Ascending aorta (tissue), 2 donors: ENCODE measurements around the gene COL1A2. TPM values are rescaled to one million over a fixed set of nuclear protein-coding genes. Genes with fewer than 3 reads are reported as not detected.

Source experiments
- DNase-seq, 2 donors: peaks; one replicate each; pipeline ENCODE4 v3.0.0-alpha.2; 2019; ENCODE audit warnings: low spot score in 2 of 2
- H3K27ac ChIP-seq, 2 donors: fragments of 200-600 bp; sonication (generic); one replicate each; pipeline ENCODE4 v1.5.1; 2016 to 2017; ENCODE audit warnings: mild to moderate bottlenecking in 1 of 2
- H3K27me3 ChIP-seq: fragments of 200-600 bp; sonication (generic); one replicate; pipeline ENCODE4 v1.5.1; 2017
- H3K36me3 ChIP-seq, 2 donors: fragments of 200-600 bp; sonication (generic); one replicate each; pipeline ENCODE4 v1.5.1; 2016
- H3K4me1 ChIP-seq, 2 donors: fragments of 200-600 bp; sonication (generic); one replicate each; pipeline ENCODE4 v1.5.1; 2016 to 2017; ENCODE audit warnings: mild to moderate bottlenecking in 1 of 2
- H3K4me3 ChIP-seq, 2 donors: fragments of 200-600 bp; sonication (generic); one replicate each; pipeline ENCODE4 v1.5.1; 2016 to 2017; ENCODE audit warnings: mild to moderate bottlenecking in 1 of 2
- H3K9me3 ChIP-seq, 2 donors: fragments of 200-600 bp; sonication (generic); one replicate each; pipeline ENCODE4 v1.5.1; 2016
- CTCF ChIP-seq, 3 experiments: fragments of 200-600 bp in 2 of 3; fragments of 450-650 bp in 1 of 3; sonication (generic) in 2 of 3; IDR thresholded peaks; one replicate each; pipeline ENCODE4 v1.5.1; 2016 to 2019; ENCODE audit warnings: antibody characterized with exemption in 3 of 3, mild to moderate bottlenecking in 1 of 3, moderate library complexity in 1 of 3
- intact Hi-C: fragments of 100-400 bp; cut with DNase I; formaldehyde crosslinking; loops from one replicate; pipeline ENCODE4 v1.15.1; 2023
- total RNA-seq: library from RNA; depleted of rRNA; stranded (reverse); fragments of >200 nt; gene quantifications from one replicate; pipeline ENCODE4 v1.1.0, GENCODE V29; 2016

COL1A2 gene
- total RNA-seq, 1 donor from 2014 or later: 692 TPM

GRCh38 chr7:94395141-94396036, 694 bp downstream of the COL1A2 start:
- H3K4me3 ChIP-seq: peak overlapping the region; percentile 74 to 80
- H3K4me1 ChIP-seq: peaks cover 3 to 40% of the 10 kb centered on the region in 2 donors
- intact Hi-C loops: loop anchor here (2.0 to 10.0 kb wide), 4 partner anchors 37 to 391 kb away; partner anchors contain the start of gene BET1
- H3K27me3 ChIP-seq: no peaks in the 10 kb centered on the region
- H3K27ac ChIP-seq: peak overlapping the region; percentile 91 to 97
- peak; percentile 81 to 86 (median 84) for TF ChIP-seq CTCF (IDR thresholded peaks at IDR 0.05)
- peak in 1 of 2 donors; percentile 78 for DNase-seq
- no peaks in the 10 kb centered on the region for H3K9me3 ChIP-seq
- peaks cover 17 to 25% of the 10 kb centered on the region in 2 donors for H3K36me3 ChIP-seq

- intact Hi-C loops: loop anchor here (5.0 to 10.0 kb wide), 3 partner anchors 36 to 391 kb away; partner anchors contain the start of gene BET1
- Histone ChIP-seq H3K36me3 (peaks cover 24 to 31% of the 10 kb centered on the region in 2 donors), H3K4me3 (peak overlapping the region; percentile 74 to 80), H3K27ac (peak overlapping the region; percentile 91 to 97), H3K27me3 (no peaks in the 10 kb centered on the region), H3K9me3 (no peaks in the 10 kb centered on the region), H3K4me1 (peaks cover 3 to 46% of the 10 kb centered on the region in 2 donors)
- TF ChIP-seq CTCF (IDR thresholded peaks at IDR 0.05): no peak
- DNase-seq: no peak
These were observed 1.3 kb downstream of the COL1A2 start for GRCh38 chr7:94396037-94396431.

GRCh38 chr7:94396596-94396995, 1.9 kb downstream of the COL1A2 start:
- H3K27me3 ChIP-seq: no peaks in the 10 kb centered on the region
- H3K36me3 ChIP-seq: peaks cover 29 to 37% of the 10 kb centered on the region in 2 donors
- no peak for TF ChIP-seq CTCF (IDR thresholded peaks at IDR 0.05)
- peak overlapping the region; percentile 91 to 97 for H3K27ac ChIP-seq
- no peaks in the 10 kb centered on the region for H3K9me3 ChIP-seq
- DNase-seq: no peak
- H3K4me3 ChIP-seq: peak overlapping the region; percentile 74 to 80
- H3K4me1 ChIP-seq: peaks cover 3 to 51% of the 10 kb centered on the region in 2 donors
- intact Hi-C loops: loop anchor here (5.0 to 10.0 kb wide), 3 partner anchors 36 to 392 kb away; partner anchors contain the start of gene BET1

GRCh38 chr7:94397722-94398121, 3.0 kb downstream of the COL1A2 start:
- H3K4me1 ChIP-seq: peaks cover 3 to 57% of the 10 kb centered on the region in 2 donors
- DNase-seq: no peak
- peak overlapping the region in 1 of 2 donors; percentile 21 for H3K27ac ChIP-seq
- H3K27me3 ChIP-seq: no peaks in the 10 kb centered on the region
- TF ChIP-seq CTCF (IDR thresholded peaks at IDR 0.05): no peak
- H3K9me3 ChIP-seq: no peaks in the 10 kb centered on the region
- H3K36me3 ChIP-seq: peaks cover 32 to 48% of the 10 kb centered on the region in 2 donors
- intact Hi-C loops: loop anchor here (2.0 to 10.0 kb wide), 4 partner anchors 15 to 393 kb away; partner anchors contain the start of gene BET1
- peak overlapping the region; percentile 74 to 80 for H3K4me3 ChIP-seq

- Histone ChIP-seq H3K9me3 (no peaks in the 10 kb centered on the region), H3K4me3 (peak overlapping the region; percentile 35 to 80), H3K4me1 (peaks cover 0 to 59% of the 10 kb centered on the region in 2 donors), H3K27ac (no peak overlapping the region), H3K27me3 (no peaks in the 10 kb centered on the region), H3K36me3 (peaks cover 44 to 59% of the 10 kb centered on the region in 2 donors)
- DNase-seq: no peak
- TF ChIP-seq CTCF (IDR thresholded peaks at IDR 0.05): no peak
- intact Hi-C loops: loop anchor here (2.0 to 10.0 kb wide), 4 partner anchors 14 to 394 kb away; partner anchors contain the start of gene BET1
These were observed 4.1 kb downstream of the COL1A2 start for GRCh38 chr7:94398841-94399240.
